C4-2B (cell line): ENCODE results near the gene KRTAP10-2.

Experiments used
- CTCF ChIP-seq: fragments of 450-650 bp; conservative IDR thresholded peaks from 2 replicates; pipeline ENCODE4 v1.5.1; 2017; ENCODE audit warnings: mild to moderate bottlenecking
- ZFX ChIP-seq: fragments of 450-650 bp; IDR thresholded peaks from 2 replicates; pipeline ENCODE4 v1.6.1; 2017

- TF ChIP-seq CTCF (no peak; the same call in 1 of the 2 replicates), ZFX (no peak)
Observed at GRCh38 chr21:44574457-44575306, 23.4 kb upstream of the KRTAP10-2 start.
